ENCODE data around the gene GRIK3. TPM values are rescaled to one million over a fixed set of nuclear protein-coding genes. Genes with fewer than 3 reads are reported as not detected.

The GRIK3 gene
- total and polyA plus RNA-seq, 2 donors (not counting 1 experiment from before 2014, with no cell fraction given): not detected

- no peaks in the 10 kb centered on the region for H3K9me3 ChIP-seq (ENCODE audit: control insufficient read depth, insufficient read depth, low read depth, low read length)
- H3K4me3 ChIP-seq (replicated peaks in 1 of 4; ENCODE audit: control extremely low read depth in 1 of 4, insufficient read depth in 1 of 4, low read depth in 3 of 4, low read length in 4 of 4): no peak overlapping the region
- H3K36me3 ChIP-seq (ENCODE audit: control insufficient read depth, insufficient read depth, low read length): no peaks in the 10 kb centered on the region
- H3K27me3 ChIP-seq (ENCODE audit: control insufficient read depth, insufficient read depth, low read length): no peaks in the 10 kb centered on the region
- TF ChIP-seq EZH2 (IDR thresholded peaks at IDR 0.05; ENCODE audit: low read length, missing control alignments): no peak
- TF ChIP-seq, protein P1, sequence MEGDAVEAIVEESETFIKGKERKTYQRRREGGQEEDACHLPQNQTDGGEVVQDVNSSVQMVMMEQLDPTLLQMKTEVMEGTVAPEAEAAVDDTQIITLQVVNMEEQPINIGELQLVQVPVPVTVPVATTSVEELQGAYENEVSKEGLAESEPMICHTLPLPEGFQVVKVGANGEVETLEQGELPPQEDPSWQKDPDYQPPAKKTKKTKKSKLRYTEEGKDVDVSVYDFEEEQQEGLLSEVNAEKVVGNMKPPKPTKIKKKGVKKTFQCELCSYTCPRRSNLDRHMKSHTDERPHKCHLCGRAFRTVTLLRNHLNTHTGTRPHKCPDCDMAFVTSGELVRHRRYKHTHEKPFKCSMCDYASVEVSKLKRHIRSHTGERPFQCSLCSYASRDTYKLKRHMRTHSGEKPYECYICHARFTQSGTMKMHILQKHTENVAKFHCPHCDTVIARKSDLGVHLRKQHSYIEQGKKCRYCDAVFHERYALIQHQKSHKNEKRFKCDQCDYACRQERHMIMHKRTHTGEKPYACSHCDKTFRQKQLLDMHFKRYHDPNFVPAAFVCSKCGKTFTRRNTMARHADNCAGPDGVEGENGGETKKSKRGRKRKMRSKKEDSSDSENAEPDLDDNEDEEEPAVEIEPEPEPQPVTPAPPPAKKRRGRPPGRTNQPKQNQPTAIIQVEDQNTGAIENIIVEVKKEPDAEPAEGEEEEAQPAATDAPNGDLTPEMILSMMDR (conservative IDR thresholded peaks at IDR 0.05 in 1 of 2, IDR thresholded peaks at IDR 0.05 in 1 of 2; ENCODE audit: low read depth in 1 of 2, low read length in 2 of 2): no peak
- no peak overlapping the region for H3K27ac ChIP-seq (ENCODE audit: insufficient read depth, low read length)
- no peak overlapping the region for H3K4me2 ChIP-seq (ENCODE audit: extremely low read depth, insufficient read depth, low read length)
- H2AFZ ChIP-seq (ENCODE audit: low read length): no peak overlapping the region
- H3K79me2 ChIP-seq (ENCODE audit: control insufficient read depth, insufficient read depth, low read length): no peaks in the 10 kb centered on the region
- H3K9ac ChIP-seq (ENCODE audit: insufficient read depth, low read length): no peak overlapping the region
- DNase-seq (ENCODE audit: low read depth in 2 of 2): no peak
- H4K20me1 ChIP-seq (ENCODE audit: control insufficient read depth, extremely low read depth, insufficient read depth, low read length): no peaks in the 10 kb centered on the region
- H3K4me1 ChIP-seq (ENCODE audit: control insufficient read depth, extremely low read depth, insufficient read depth, low read length): no peaks in the 10 kb centered on the region
Observed at GRCh38 chr1:36804669-36805314, 229.5 kb downstream of the GRIK3 start.

GRCh38 chr1:36803868-36804570 is 230.3 kb downstream of the GRIK3 start:
- Histone ChIP-seq H2AFZ (ENCODE audit: low read length) (no peak overlapping the region), H3K4me1 (ENCODE audit: control insufficient read depth, extremely low read depth, insufficient read depth, low read length) (no peaks in the 10 kb centered on the region), H3K4me3 (replicated peaks in 1 of 4; ENCODE audit: control extremely low read depth in 1 of 4, insufficient read depth in 1 of 4, low read depth in 3 of 4, low read length in 4 of 4) (no peak overlapping the region), H3K4me2 (ENCODE audit: extremely low read depth, insufficient read depth, low read length) (no peak overlapping the region), H3K36me3 (ENCODE audit: control insufficient read depth, insufficient read depth, low read length) (no peaks in the 10 kb centered on the region), H3K27ac (ENCODE audit: insufficient read depth, low read length) (no peak overlapping the region), H3K9ac (ENCODE audit: insufficient read depth, low read length) (no peak overlapping the region), H3K79me2 (ENCODE audit: control insufficient read depth, insufficient read depth, low read length) (no peaks in the 10 kb centered on the region), H3K27me3 (ENCODE audit: control insufficient read depth, insufficient read depth, low read length) (no peaks in the 10 kb centered on the region), H3K9me3 (ENCODE audit: control insufficient read depth, insufficient read depth, low read depth, low read length) (no peaks in the 10 kb centered on the region), H4K20me1 (ENCODE audit: control insufficient read depth, extremely low read depth, insufficient read depth, low read length) (no peaks in the 10 kb centered on the region)
- no peak for DNase-seq (ENCODE audit: low read depth in 2 of 2)
- no peak for TF ChIP-seq EZH2 (IDR thresholded peaks at IDR 0.05; ENCODE audit: low read length, missing control alignments)
- TF ChIP-seq, protein P1 (conservative IDR thresholded peaks at IDR 0.05 in 1 of 2, IDR thresholded peaks at IDR 0.05 in 1 of 2; ENCODE audit: low read depth in 1 of 2, low read length in 2 of 2): no peak

DNA sequence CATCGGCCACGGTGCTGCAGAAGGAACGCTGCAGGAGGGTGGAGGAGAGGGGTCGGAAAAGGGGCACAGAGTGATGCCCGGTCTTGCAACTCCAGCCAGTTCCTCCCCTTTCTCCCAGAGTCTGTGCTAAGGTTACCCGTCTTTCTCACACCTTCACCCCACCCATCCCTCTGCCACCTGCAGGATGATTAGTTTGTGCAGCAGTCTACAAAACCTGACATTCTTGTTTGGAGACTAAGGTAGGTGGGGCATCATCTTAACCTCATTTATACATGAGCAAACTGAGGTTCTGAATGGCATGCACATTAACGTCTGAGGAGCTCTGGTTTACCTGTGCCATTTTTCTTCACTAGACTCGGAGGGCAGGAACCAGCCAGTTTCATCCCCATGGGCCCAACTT is 232.3 kb downstream of the GRIK3 start:
- H3K9me3 ChIP-seq (ENCODE audit: control insufficient read depth, insufficient read depth, low read depth, low read length): no peaks in the 10 kb centered on the region
- H3K79me2 ChIP-seq (ENCODE audit: control insufficient read depth, insufficient read depth, low read length): no peaks in the 10 kb centered on the region
- no peak overlapping the region for H3K27ac ChIP-seq (ENCODE audit: insufficient read depth, low read length)
- H3K4me3 ChIP-seq (replicated peaks in 1 of 4; ENCODE audit: control extremely low read depth in 1 of 4, insufficient read depth in 1 of 4, low read depth in 3 of 4, low read length in 4 of 4): no peak overlapping the region
- H3K4me1 ChIP-seq (ENCODE audit: control insufficient read depth, extremely low read depth, insufficient read depth, low read length): no peaks in the 10 kb centered on the region
- TF ChIP-seq, protein P1 (conservative IDR thresholded peaks at IDR 0.05 in 1 of 2, IDR thresholded peaks at IDR 0.05 in 1 of 2; ENCODE audit: low read depth in 1 of 2, low read length in 2 of 2): no peak
- no peak for TF ChIP-seq EZH2 (IDR thresholded peaks at IDR 0.05; ENCODE audit: low read length, missing control alignments)
- no peak for DNase-seq (ENCODE audit: low read depth in 2 of 2)
- no peak overlapping the region for H3K9ac ChIP-seq (ENCODE audit: insufficient read depth, low read length)
- no peak overlapping the region for H3K4me2 ChIP-seq (ENCODE audit: extremely low read depth, insufficient read depth, low read length)
- H4K20me1 ChIP-seq (ENCODE audit: control insufficient read depth, extremely low read depth, insufficient read depth, low read length): no peaks in the 10 kb centered on the region
- H3K27me3 ChIP-seq (ENCODE audit: control insufficient read depth, insufficient read depth, low read length): no peaks in the 10 kb centered on the region
- no peaks in the 10 kb centered on the region for H3K36me3 ChIP-seq (ENCODE audit: control insufficient read depth, insufficient read depth, low read length)
- no peak overlapping the region for H2AFZ ChIP-seq (ENCODE audit: low read length)

Measured in fibroblast of lung (primary cell).